ENCODE results near the gene SH3RF3.

GRCh38 chr2:109475531-109476210 is 346.7 kb downstream of the SH3RF3 start:
- TF ChIP-seq POLR2A (IDR thresholded peaks at IDR 0.05; ENCODE audit: extremely low read depth, insufficient read length) = no peak
- no peak for TF ChIP-seq CTCF (IDR thresholded peaks at IDR 0.05; ENCODE audit: low read depth, low read length)
- TF ChIP-seq, protein P1, sequence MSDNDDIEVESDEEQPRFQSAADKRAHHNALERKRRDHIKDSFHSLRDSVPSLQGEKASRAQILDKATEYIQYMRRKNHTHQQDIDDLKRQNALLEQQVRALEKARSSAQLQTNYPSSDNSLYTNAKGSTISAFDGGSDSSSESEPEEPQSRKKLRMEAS (IDR thresholded peaks at IDR 0.05; ENCODE audit: low read depth, low read length) = no peak

Measured in NB4 (cell line).